ENCODE results near the gene SH2D1A.

Gene SH2D1A

GRCh38 chrX:124388562-124388961 is 42.2 kb downstream of the SH2D1A start:
- no peaks in the 10 kb centered on the region for H3K36me3 ChIP-seq
- H3K9me3 ChIP-seq (ENCODE audit: severe bottlenecking): no peaks in the 10 kb centered on the region
- H3K4me3 ChIP-seq (ENCODE audit: low read depth, low read length): no peak overlapping the region
- peaks cover 58% of the 10 kb centered on the region for H3K27me3 ChIP-seq (ENCODE audit: insufficient read depth, low read depth, severe bottlenecking)
- peak; percentile 34 for DNase-seq
- no peak overlapping the region for H3K27ac ChIP-seq
- peak; percentile 68 for TF ChIP-seq CTCF (IDR thresholded peaks at IDR 0.05; ENCODE audit: low read depth, low read length)

DNA sequence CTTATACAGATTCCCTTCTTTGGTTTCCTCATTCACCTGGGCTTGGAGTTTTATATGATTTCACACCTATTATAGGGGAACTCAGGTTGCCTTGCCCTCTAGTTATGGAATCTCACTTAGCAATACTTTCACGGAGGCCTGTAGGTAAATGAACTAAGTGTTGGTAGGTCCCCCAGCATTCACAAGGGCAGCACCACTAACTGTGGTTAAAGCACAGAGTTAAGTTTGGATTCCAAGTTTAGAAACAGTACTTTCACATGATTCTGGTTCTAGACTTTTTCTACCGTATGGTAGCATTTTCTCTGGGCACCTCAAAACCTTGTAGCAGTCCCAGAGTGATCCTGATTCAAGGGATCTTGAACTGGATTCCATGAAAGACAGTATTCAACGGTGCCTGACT is 46.4 kb downstream of the SH2D1A start:
- DNase-seq: no peak
- peaks cover 57% of the 10 kb centered on the region for H3K27me3 ChIP-seq (ENCODE audit: insufficient read depth, low read depth, severe bottlenecking)
- no peak overlapping the region for H3K4me3 ChIP-seq (ENCODE audit: low read depth, low read length)
- no peak for TF ChIP-seq CTCF (IDR thresholded peaks at IDR 0.05; ENCODE audit: low read depth, low read length)
- H3K27ac ChIP-seq: no peak overlapping the region
- H3K36me3 ChIP-seq: no peaks in the 10 kb centered on the region
- H3K9me3 ChIP-seq (ENCODE audit: severe bottlenecking): no peaks in the 10 kb centered on the region

GRCh38 chrX:124393238-124393637 is 46.9 kb downstream of the SH2D1A start:
- no peak for DNase-seq
- H3K9me3 ChIP-seq (ENCODE audit: severe bottlenecking): no peaks in the 10 kb centered on the region
- no peak for TF ChIP-seq CTCF (IDR thresholded peaks at IDR 0.05; ENCODE audit: low read depth, low read length)
- H3K36me3 ChIP-seq: no peaks in the 10 kb centered on the region
- no peak overlapping the region for H3K27ac ChIP-seq
- peaks cover 57% of the 10 kb centered on the region for H3K27me3 ChIP-seq (ENCODE audit: insufficient read depth, low read depth, severe bottlenecking)
- H3K4me3 ChIP-seq (ENCODE audit: low read depth, low read length): no peak overlapping the region

GRCh38 chrX:124393659-124394058 is 47.3 kb downstream of the SH2D1A start:
- Histone ChIP-seq H3K4me3 (ENCODE audit: low read depth, low read length) (no peak overlapping the region), H3K36me3 (no peaks in the 10 kb centered on the region), H3K27ac (no peak overlapping the region), H3K27me3 (ENCODE audit: insufficient read depth, low read depth, severe bottlenecking) (peaks cover 55% of the 10 kb centered on the region), H3K9me3 (ENCODE audit: severe bottlenecking) (no peaks in the 10 kb centered on the region)
- no peak for DNase-seq
- TF ChIP-seq CTCF (IDR thresholded peaks at IDR 0.05; ENCODE audit: low read depth, low read length): no peak

DNA sequence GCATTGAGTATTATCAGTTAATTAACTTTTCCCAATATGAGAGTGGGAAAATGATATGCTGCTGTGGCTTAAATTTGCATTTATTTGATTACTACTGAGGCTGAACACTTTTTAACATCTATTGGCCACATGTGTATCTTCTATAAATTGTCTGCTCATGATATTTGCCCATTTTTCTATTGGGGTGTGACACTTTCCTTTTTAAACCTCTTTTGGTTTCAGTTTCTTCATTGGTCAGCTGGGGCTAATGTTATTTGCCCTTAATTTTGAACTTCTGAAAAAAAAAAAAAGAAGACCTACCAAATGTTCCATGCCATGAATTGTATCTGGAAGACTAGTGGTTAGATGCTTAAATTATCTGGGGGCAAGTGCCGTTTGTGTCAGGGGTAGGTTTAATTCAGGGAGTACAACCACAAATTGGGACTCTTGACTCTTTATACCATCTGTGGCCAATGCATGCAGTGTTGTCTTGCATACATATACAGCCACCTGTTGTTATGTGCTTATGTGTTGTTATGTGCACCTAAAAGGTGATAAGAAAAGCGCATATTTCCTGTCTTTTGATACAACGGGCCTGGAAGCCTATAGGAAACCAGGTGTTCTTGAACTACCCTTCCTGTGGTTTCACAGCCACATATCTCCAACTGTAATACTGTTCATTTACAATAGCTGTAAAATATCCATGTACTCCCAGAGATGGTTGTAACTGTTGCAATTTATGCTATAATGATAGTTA is 49.0 kb downstream of the SH2D1A start:
- Histone ChIP-seq H3K9me3 (ENCODE audit: severe bottlenecking) (no peaks in the 10 kb centered on the region), H3K27me3 (ENCODE audit: insufficient read depth, low read depth, severe bottlenecking) (peaks cover 47% of the 10 kb centered on the region), H3K4me3 (ENCODE audit: low read depth, low read length) (no peak overlapping the region), H3K27ac (no peak overlapping the region), H3K36me3 (no peaks in the 10 kb centered on the region)
- no peak for TF ChIP-seq CTCF (IDR thresholded peaks at IDR 0.05; ENCODE audit: low read depth, low read length)
- DNase-seq: no peak

GRCh38 chrX:124401696-124402095 is 55.3 kb downstream of the SH2D1A start:
- Histone ChIP-seq H3K4me3 (ENCODE audit: low read depth, low read length) (no peak overlapping the region), H3K36me3 (no peaks in the 10 kb centered on the region), H3K27me3 (ENCODE audit: insufficient read depth, low read depth, severe bottlenecking) (peaks cover 58% of the 10 kb centered on the region), H3K27ac (no peak overlapping the region), H3K9me3 (ENCODE audit: severe bottlenecking) (no peaks in the 10 kb centered on the region)
- TF ChIP-seq CTCF (IDR thresholded peaks at IDR 0.05; ENCODE audit: low read depth, low read length): no peak
- no peak for DNase-seq
